Smooth muscle cell (in vitro differentiated cells): ENCODE measurements around the gene STXBP5. TPM values are rescaled to one million over a fixed set of nuclear protein-coding genes. Genes with fewer than 3 reads are reported as not detected.

ENCODE experiments used
- DNase-seq: peaks from one replicate; lab custom pipeline; 2025; ENCODE audit not compliant: unreplicated experiment; lab: John Stamatoyannopoulos, UW
- H2AFZ ChIP-seq: fragments of 200-600 bp; sonication (generic); 2 replicates; pipeline ENCODE4 v1.6.0; 2016; ENCODE audit warnings: antibody characterized with exemption, low read depth, mild to moderate bottlenecking
- H3F3A ChIP-seq: fragments of 200-600 bp; sonication (generic); 2 replicates; pipeline ENCODE4 v1.6.0; 2017; ENCODE audit warnings: antibody characterized with exemption, low read depth
- H3K27ac ChIP-seq: fragments of 200-600 bp; sonication (generic); 2 replicates; pipeline ENCODE4 v1.5.1; 2016; ENCODE audit warnings: low read depth, mild to moderate bottlenecking
- H3K27me3 ChIP-seq: fragments of 200-600 bp; sonication (generic); 2 replicates; pipeline ENCODE4 v1.6.1; 2016; ENCODE audit warnings: low read depth, mild to moderate bottlenecking
- H3K36me3 ChIP-seq: fragments of 200-600 bp; sonication (generic); 2 replicates; pipeline ENCODE4 v1.5.1; 2016; ENCODE audit warnings: low read depth
- H3K4me1 ChIP-seq: fragments of 200-600 bp; sonication (generic); 2 replicates; pipeline ENCODE4 v1.5.1; 2016; ENCODE audit warnings: low read depth
- H3K4me2 ChIP-seq: fragments of 200-600 bp; sonication (generic); 2 replicates; pipeline ENCODE4 v1.6.0; 2016; ENCODE audit warnings: mild to moderate bottlenecking
- H3K4me3 ChIP-seq: fragments of 200-600 bp; sonication (generic); 2 replicates; pipeline ENCODE4 v1.5.1; 2016; ENCODE audit warnings: mild to moderate bottlenecking
- H3K79me2 ChIP-seq: fragments of 200-600 bp; sonication (generic); 2 replicates; pipeline ENCODE4 v1.6.0; 2016; ENCODE audit warnings: low read depth, mild to moderate bottlenecking
- H3K9ac ChIP-seq: fragments of 200-600 bp; sonication (generic); 2 replicates; pipeline ENCODE4 v1.6.0; 2016; ENCODE audit warnings: low read depth
- H3K9me3 ChIP-seq: fragments of 200-600 bp; sonication (generic); replicated peaks from 2 replicates; pipeline ENCODE4 v1.5.1; 2016; ENCODE audit warnings: low read depth
- H4K20me1 ChIP-seq: fragments of 200-600 bp; sonication (generic); 2 replicates; pipeline ENCODE4 v1.6.0; 2016; ENCODE audit warnings: low read depth
- CTCF ChIP-seq: fragments of 200-600 bp; sonication (generic); IDR thresholded peaks from 2 replicates; pipeline ENCODE4 v1.5.1; 2017; ENCODE audit warnings: borderline replicate concordance, mild to moderate bottlenecking, antibody characterized with exemption; ENCODE audit not compliant: insufficient read depth, poor library complexity, severe bottlenecking
- WGBS: methylation state at CpG from one replicate; pipeline ENCODE4 v1.1.7; 2016; ENCODE audit warnings: low lambda C conversion rate; 5-methylcytosine and 5-hydroxymethylcytosine counted together
- polyA plus RNA-seq: library from polyadenylated mRNA; unstranded; fragments of >200 nt; fragmentation: Nextera tagmentation; extraction: Ambion mirVana; gene quantifications from 2 replicates; pipeline ENCODE4 v1.2.1, GENCODE V29; 2016
- total RNA-seq: library from RNA; depleted of rRNA; stranded (reverse); fragments of >200 nt; gene quantifications from 2 replicates; pipeline ENCODE4 v1.2.3, GENCODE V29; 2014

STXBP5 gene
- total and polyA plus RNA-seq, 2 experiments from 2014 or later: 8.8 to 25.2 TPM

- DNase-seq: no peak
Measured at GRCh38 chr6:147278891-147279290, 74.7 kb downstream of the STXBP5 start.

GRCh38 chr6:147279427-147279826 is 75.2 kb downstream of the STXBP5 start:
- WGBS: 85% methylated on average over 2 of the region's 2 CpGs
- no peak for DNase-seq

More at GRCh38 chr6:147278891-147279290, 74.7 kb downstream of the STXBP5 start:
- Histone ChIP-seq H3K79me2 (no peaks in the 10 kb centered on the region), H3K27me3 (no peaks in the 10 kb centered on the region), H3K36me3 (peaks cover 8% of the 10 kb centered on the region), H3K4me3 (no peak overlapping the region), H3K4me1 (no peaks in the 10 kb centered on the region), H3K9ac (no peak overlapping the region), H3F3A (no peaks in the 10 kb centered on the region), H4K20me1 (no peaks in the 10 kb centered on the region), H3K27ac (no peak overlapping the region), H3K9me3 (no peaks in the 10 kb centered on the region), H2AFZ (no peak overlapping the region), H3K4me2 (no peak overlapping the region)
- TF ChIP-seq CTCF: no peak
- WGBS: 82% methylated on average over 2 of the region's 2 CpGs

GRCh38 chr6:147281895-147282565 is 77.8 kb downstream of the STXBP5 start:
- no peak overlapping the region for H3K4me3 ChIP-seq
- no peak overlapping the region for H3K4me2 ChIP-seq
- no peaks in the 10 kb centered on the region for H4K20me1 ChIP-seq
- no peak overlapping the region for H3K27ac ChIP-seq
- no peaks in the 10 kb centered on the region for H3K27me3 ChIP-seq
- H3K79me2 ChIP-seq: no peaks in the 10 kb centered on the region
- no peaks in the 10 kb centered on the region for H3K9me3 ChIP-seq
- H3K36me3 ChIP-seq: peaks cover 8% of the 10 kb centered on the region
- no peak overlapping the region for H2AFZ ChIP-seq
- no peak overlapping the region for H3K9ac ChIP-seq
- WGBS: 96% methylated on average over 2 of the region's 2 CpGs
- DNase-seq: no peak
- H3K4me1 ChIP-seq: no peaks in the 10 kb centered on the region
- H3F3A ChIP-seq: no peaks in the 10 kb centered on the region
- no peak for TF ChIP-seq CTCF

More at GRCh38 chr6:147279427-147279826, 75.2 kb downstream of the STXBP5 start:
- H3K4me3 ChIP-seq: no peak overlapping the region
- no peaks in the 10 kb centered on the region for H3K9me3 ChIP-seq
- H3K36me3 ChIP-seq: peaks cover 8% of the 10 kb centered on the region
- no peaks in the 10 kb centered on the region for H3K79me2 ChIP-seq
- no peak overlapping the region for H3K9ac ChIP-seq
- H3K4me2 ChIP-seq: no peak overlapping the region
- H4K20me1 ChIP-seq: no peaks in the 10 kb centered on the region
- no peaks in the 10 kb centered on the region for H3K27me3 ChIP-seq
- no peaks in the 10 kb centered on the region for H3F3A ChIP-seq
- TF ChIP-seq CTCF: no peak
- H2AFZ ChIP-seq: no peak overlapping the region
- no peak overlapping the region for H3K27ac ChIP-seq
- H3K4me1 ChIP-seq: no peaks in the 10 kb centered on the region

GRCh38 chr6:147282566-147282959 is 78.3 kb downstream of the STXBP5 start:
- no peak overlapping the region for H3K4me2 ChIP-seq
- no peak overlapping the region for H3K9ac ChIP-seq
- H3K4me3 ChIP-seq: no peak overlapping the region
- H3K36me3 ChIP-seq: peaks cover 8% of the 10 kb centered on the region
- no peak overlapping the region for H3K27ac ChIP-seq
- no peaks in the 10 kb centered on the region for H3K79me2 ChIP-seq
- no peaks in the 10 kb centered on the region for H3K4me1 ChIP-seq
- no peak for TF ChIP-seq CTCF
- DNase-seq: no peak
- H2AFZ ChIP-seq: no peak overlapping the region
- H3F3A ChIP-seq: no peaks in the 10 kb centered on the region
- no peaks in the 10 kb centered on the region for H3K9me3 ChIP-seq
- WGBS: 81% methylated on average over 4 of the region's 4 CpGs
- H4K20me1 ChIP-seq: no peaks in the 10 kb centered on the region
- H3K27me3 ChIP-seq: no peaks in the 10 kb centered on the region
